C4-2B (cell line): ENCODE measurements around the gene FBXO42.

Source experiments
- ZFX ChIP-seq: fragments of 450-650 bp; IDR thresholded peaks from 2 replicates; pipeline ENCODE4 v1.6.1; 2017
- TF ChIP-seq, protein P1 (sequence below): fragments of 450-650 bp; conservative IDR thresholded peaks from 2 replicates; pipeline ENCODE4 v1.5.1; 2017; ENCODE audit warnings: mild to moderate bottlenecking

DNA sequence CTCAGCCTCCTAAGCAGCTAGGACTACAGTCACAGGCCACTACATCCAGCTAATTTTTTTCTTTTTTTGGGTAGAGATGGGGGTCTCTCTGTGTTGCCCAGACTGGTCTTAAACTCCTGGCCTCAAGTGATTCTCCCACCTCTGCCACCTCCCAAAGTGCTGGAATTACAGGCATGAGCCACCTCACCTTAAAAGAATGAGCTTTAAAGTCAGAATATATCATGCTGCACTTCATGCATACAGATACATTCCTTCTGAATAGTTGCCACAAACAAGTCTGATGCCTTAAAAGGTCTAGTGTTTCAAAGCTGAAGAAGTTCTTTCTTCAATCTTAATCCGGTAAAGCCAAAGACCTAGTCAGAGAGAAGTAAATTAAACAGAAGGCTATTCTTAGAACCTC, 91.5 kb downstream of the FBXO42 start:
- TF ChIP-seq, protein P1, sequence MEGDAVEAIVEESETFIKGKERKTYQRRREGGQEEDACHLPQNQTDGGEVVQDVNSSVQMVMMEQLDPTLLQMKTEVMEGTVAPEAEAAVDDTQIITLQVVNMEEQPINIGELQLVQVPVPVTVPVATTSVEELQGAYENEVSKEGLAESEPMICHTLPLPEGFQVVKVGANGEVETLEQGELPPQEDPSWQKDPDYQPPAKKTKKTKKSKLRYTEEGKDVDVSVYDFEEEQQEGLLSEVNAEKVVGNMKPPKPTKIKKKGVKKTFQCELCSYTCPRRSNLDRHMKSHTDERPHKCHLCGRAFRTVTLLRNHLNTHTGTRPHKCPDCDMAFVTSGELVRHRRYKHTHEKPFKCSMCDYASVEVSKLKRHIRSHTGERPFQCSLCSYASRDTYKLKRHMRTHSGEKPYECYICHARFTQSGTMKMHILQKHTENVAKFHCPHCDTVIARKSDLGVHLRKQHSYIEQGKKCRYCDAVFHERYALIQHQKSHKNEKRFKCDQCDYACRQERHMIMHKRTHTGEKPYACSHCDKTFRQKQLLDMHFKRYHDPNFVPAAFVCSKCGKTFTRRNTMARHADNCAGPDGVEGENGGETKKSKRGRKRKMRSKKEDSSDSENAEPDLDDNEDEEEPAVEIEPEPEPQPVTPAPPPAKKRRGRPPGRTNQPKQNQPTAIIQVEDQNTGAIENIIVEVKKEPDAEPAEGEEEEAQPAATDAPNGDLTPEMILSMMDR = no peak
- no peak for TF ChIP-seq ZFX
